ENCODE data around the gene PDE4B.

GRCh38 chr1:65813956-65814355 is 21.3 kb downstream of the PDE4B start:
- TF ChIP-seq CTCF (conservative IDR thresholded peaks at IDR 0.05; ENCODE audit: low read length) (no peak), EZH2phosphoT487 (IDR thresholded peaks at IDR 0.05; ENCODE audit: borderline replicate concordance) (no peak)

Measured in Loucy (cell line).